Activated CD4-positive, CD25-positive, alpha-beta regulatory T cell (primary cell): ENCODE data around the gene GSTM3.

ENCODE experiments used
- DNase-seq, 4 experiments: peaks; one replicate each; lab custom pipeline; 2025; lab: John Stamatoyannopoulos, UW

Gene GSTM3

GRCh38 chr1:109740615-109741373, at the start of gene GSTM3:
GSTM3 (minus strand) TSS chr1:109741038; CDS start chr1:109740287, 751 bp downstream.
- no peak for DNase-seq

- no peak for DNase-seq
Measured at GRCh38 chr1:109790329-109790728, 49.5 kb upstream of the GSTM3 start.

GRCh38 chr1:109789551-109790180, 48.8 kb upstream of the GSTM3 start:
- DNase-seq = no peak

- DNase-seq = no peak
Measured at GRCh38 chr1:109788695-109789521, 48.1 kb upstream of the GSTM3 start.

GRCh38 chr1:109787845-109788601, 47.2 kb upstream of the GSTM3 start:
- no peak for DNase-seq

GRCh38 chr1:109787211-109787844, 46.5 kb upstream of the GSTM3 start:
- DNase-seq = no peak

GRCh38 chr1:109786531-109787021, 45.7 kb upstream of the GSTM3 start:
- no peak for DNase-seq

GRCh38 chr1:109786112-109786480, 45.3 kb upstream of the GSTM3 start:
- DNase-seq = no peak

GRCh38 chr1:109785446-109786111, 44.7 kb upstream of the GSTM3 start:
- no peak for DNase-seq

GRCh38 chr1:109784551-109785252, 43.9 kb upstream of the GSTM3 start:
- no peak for DNase-seq

- DNase-seq = no peak
Measured at GRCh38 chr1:109783436-109783835, 42.6 kb upstream of the GSTM3 start.

- DNase-seq = no peak
Measured at GRCh38 chr1:109782927-109783326, 42.1 kb upstream of the GSTM3 start.

- DNase-seq = no peak
Measured at GRCh38 chr1:109782514-109782913, 41.7 kb upstream of the GSTM3 start.

GRCh38 chr1:109781806-109782205, 41.0 kb upstream of the GSTM3 start:
- DNase-seq = no peak

GRCh38 chr1:109780982-109781381, 40.1 kb upstream of the GSTM3 start:
- no peak for DNase-seq

GRCh38 chr1:109777980-109778625, 37.3 kb upstream of the GSTM3 start:
- DNase-seq = no peak

GRCh38 chr1:109777436-109777835, 36.6 kb upstream of the GSTM3 start:
- no peak for DNase-seq

- DNase-seq = peak; percentile 37 to 66 (median 57)
Measured at GRCh38 chr1:109776911-109777310, 36.1 kb upstream of the GSTM3 start.

- DNase-seq = no peak
Measured at GRCh38 chr1:109776206-109776835, 35.5 kb upstream of the GSTM3 start.
